Gastroesophageal sphincter (tissue), 4 donors: ENCODE results near the gene SERTM2. TPM values are rescaled to one million over a fixed set of nuclear protein-coding genes. Genes with fewer than 3 reads are reported as not detected.
A peak's percentile ranks its signal among the peaks of the same experiment; 100 is the strongest.

Experiments used
- ATAC-seq: fragments of 150-250 bp; one replicate; pipeline ENCODE4 v1.9.1; 2016; ENCODE audit warnings: mild to moderate bottlenecking, moderate library complexity
- H3K27ac ChIP-seq, 4 donors: fragments of 200-600 bp; sonication (generic) in 3 of 4; 1 replicate in 3 of 4; 2 replicates in 1 of 4; pipeline ENCODE4 v1.5.1; 2016 to 2019
- H3K27me3 ChIP-seq: fragments of 200-600 bp; sonication (generic); one replicate; pipeline ENCODE4 v1.5.1; 2019
- H3K36me3 ChIP-seq, 2 donors: fragments of 200-600 bp; sonication (generic); one replicate each; pipeline ENCODE4 v1.5.1; 2019; ENCODE audit warnings: control low read depth in 1 of 2
- H3K4me1 ChIP-seq, 3 donors: fragments of 200-600 bp; sonication (generic); 1 replicate in 2 of 3; 2 replicates in 1 of 3; pipeline ENCODE4 v1.5.1; 2016 to 2019; ENCODE audit warnings: control low read depth in 2 of 3
- H3K4me3 ChIP-seq, 2 donors: fragments of 200-600 bp; sonication (generic); one replicate each; pipeline ENCODE4 v1.5.1; 2019; ENCODE audit warnings: mild to moderate bottlenecking in 1 of 2, moderate library complexity in 1 of 2
- H3K9me3 ChIP-seq, 3 donors: fragments of 200-600 bp; sonication (generic); one replicate each; pipeline ENCODE4 v1.5.1; 2017 to 2019; ENCODE audit warnings: control low read depth in 2 of 3
- CTCF ChIP-seq, 4 experiments: fragments of 200-600 bp in 2 of 4; fragments of 450-650 bp in 2 of 4; sonication (generic) in 1 of 4; IDR thresholded peaks; one replicate each; pipeline ENCODE4 v1.5.1; 2017 to 2019; ENCODE audit warnings: antibody characterized with exemption in 4 of 4, mild to moderate bottlenecking in 2 of 4, moderate library complexity in 2 of 4
- EP300 ChIP-seq: sonication (generic); formaldehyde crosslinking; IDR thresholded peaks from one replicate; pipeline ENCODE4 v1.6.1; 2017; ENCODE audit warnings: antibody characterized with exemption, mild to moderate bottlenecking
- POLR2A ChIP-seq, 2 donors: fragments of 450-650 bp; IDR thresholded peaks; one replicate each; pipeline ENCODE4 v1.6.1; 2017; ENCODE audit warnings: antibody characterized with exemption in 2 of 2, mild to moderate bottlenecking in 2 of 2, moderate library complexity in 1 of 2
- POLR2AphosphoS5 ChIP-seq: sonication (generic); formaldehyde crosslinking; IDR thresholded peaks from one replicate; pipeline ENCODE4 v1.6.1; 2017; ENCODE audit warnings: antibody characterized with exemption
- WGBS, 2 donors: methylation state at CpG; one replicate each; pipeline ENCODE4 v1.1.5; 2018; ENCODE audit warnings: low coverage in 1 of 2; 5-methylcytosine and 5-hydroxymethylcytosine counted together
- total RNA-seq, 4 donors: library from RNA; depleted of rRNA; stranded (reverse); fragments of >200 nt; gene quantifications; one replicate each; pipeline ENCODE4 v1.1.0, GENCODE V29; 2016

SERTM2 gene
- total RNA-seq, 4 donors from 2014 or later: 5.7 TPM; not detected in 3

GRCh38 chrX:111555406-111555958 lies 44.0 kb downstream of the SERTM2 start:
- H3K27ac ChIP-seq: no peak overlapping the region
- TF ChIP-seq CTCF (IDR thresholded peaks at IDR 0.05) (no peak), POLR2A (IDR thresholded peaks at IDR 0.05) (no peak), EP300 (no peak)
- H3K4me1 ChIP-seq: no peaks in the 10 kb centered on the region
- no peak for ATAC-seq
- H3K36me3 ChIP-seq: no peaks in the 10 kb centered on the region
- H3K9me3 ChIP-seq: no peaks in the 10 kb centered on the region
- no peak overlapping the region for H3K4me3 ChIP-seq
- H3K27me3 ChIP-seq: no peaks in the 10 kb centered on the region
- 20 to 39% methylated on average over 1 to 2 of the region's 2 CpGs for WGBS, 2 donors

GRCh38 chrX:111560801-111561200 lies 49.4 kb downstream of the SERTM2 start:
- Histone ChIP-seq H3K9me3 (no peaks in the 10 kb centered on the region), H3K4me3 (no peak overlapping the region), H3K27ac (no peak overlapping the region), H3K27me3 (no peaks in the 10 kb centered on the region), H3K4me1 (no peaks in the 10 kb centered on the region), H3K36me3 (no peaks in the 10 kb centered on the region)
- ATAC-seq: no peak
- TF ChIP-seq POLR2A (IDR thresholded peaks at IDR 0.05) (no peak), EP300 (no peak), POLR2AphosphoS5 (no peak), CTCF (IDR thresholded peaks at IDR 0.05) (no peak)
- 0 to 43% methylated on average over 1 of the region's 3 CpGs for WGBS, 2 donors

DNA sequence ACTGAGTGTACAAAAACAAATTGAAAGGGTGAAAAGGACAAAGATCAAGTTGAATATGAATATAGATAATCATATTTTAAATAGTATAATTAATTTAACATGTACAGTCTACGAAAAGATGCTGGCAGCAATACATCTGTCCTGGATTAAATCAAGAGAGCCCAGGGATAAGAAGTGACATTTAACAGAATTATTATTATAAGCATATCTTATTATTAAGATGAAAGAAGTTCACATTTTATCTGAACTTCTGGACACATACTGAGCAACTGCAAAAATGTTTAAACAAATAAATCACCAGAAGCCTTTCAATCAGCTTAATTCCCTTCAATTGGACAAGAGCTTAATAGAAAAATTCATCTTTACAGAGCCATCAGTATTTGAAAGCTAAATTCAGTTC lies 50.4 kb downstream of the SERTM2 start:
- TF ChIP-seq EP300 (no peak), CTCF (IDR thresholded peaks at IDR 0.05) (no peak), POLR2AphosphoS5 (no peak), POLR2A (IDR thresholded peaks at IDR 0.05) (no peak)
- Histone ChIP-seq H3K9me3 (no peaks in the 10 kb centered on the region), H3K4me3 (no peak overlapping the region), H3K27me3 (no peaks in the 10 kb centered on the region), H3K36me3 (no peaks in the 10 kb centered on the region), H3K4me1 (no peaks in the 10 kb centered on the region), H3K27ac (no peak overlapping the region)
- ATAC-seq: no peak
- WGBS, 2 donors: 17 to 35% methylated on average over 1 of the region's 1 CpG

GRCh38 chrX:111567542-111568255 lies 56.3 kb downstream of the SERTM2 start:
- Histone ChIP-seq H3K4me1 (no peaks in the 10 kb centered on the region), H3K36me3 (no peaks in the 10 kb centered on the region), H3K4me3 (no peak overlapping the region), H3K27ac (no peak overlapping the region), H3K27me3 (no peaks in the 10 kb centered on the region), H3K9me3 (no peaks in the 10 kb centered on the region)
- WGBS, 2 donors: 31 to 55% methylated on average over 4 to 5 of the region's 6 CpGs
- TF ChIP-seq CTCF (IDR thresholded peaks at IDR 0.05) (no peak), POLR2A (IDR thresholded peaks at IDR 0.05) (no peak), EP300 (no peak), POLR2AphosphoS5 (no peak)
- ATAC-seq: no peak

DNA sequence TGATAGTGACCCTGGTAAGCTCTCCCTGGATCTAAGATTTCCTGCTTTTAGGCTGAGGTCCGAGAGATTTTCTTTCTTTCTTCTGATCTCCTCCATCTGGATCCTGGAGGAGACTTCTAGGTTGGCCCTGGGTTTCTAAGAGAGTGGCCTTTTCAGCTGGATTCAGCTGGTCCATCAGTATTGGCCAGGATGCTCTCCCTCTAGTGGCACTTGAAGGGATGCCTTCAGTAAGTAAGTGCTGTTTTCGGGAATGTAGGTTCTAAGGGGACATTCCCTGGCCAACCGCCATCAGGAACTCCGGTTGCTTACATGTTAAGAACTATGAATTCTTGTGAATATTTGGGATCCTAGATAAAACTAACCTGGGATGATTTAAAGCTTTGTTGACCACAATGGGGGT lies 56.9 kb downstream of the SERTM2 start:
- no peaks in the 10 kb centered on the region for H3K9me3 ChIP-seq
- no peak overlapping the region for H3K27ac ChIP-seq
- TF ChIP-seq POLR2A (IDR thresholded peaks at IDR 0.05): no peak
- peak in 1 of 4 experiments; percentile 18 for TF ChIP-seq CTCF (IDR thresholded peaks at IDR 0.05)
- H3K27me3 ChIP-seq: no peaks in the 10 kb centered on the region
- ATAC-seq: no peak
- H3K36me3 ChIP-seq: no peaks in the 10 kb centered on the region
- 83% methylated on average over 2 of the region's 4 CpGs; no CpG with 5 or more reads in 1 of the 2 donors for WGBS, 2 donors
- H3K4me3 ChIP-seq: no peak overlapping the region
- H3K4me1 ChIP-seq: no peaks in the 10 kb centered on the region
